Breast epithelium (tissue), 3 donors: ENCODE measurements around the gene HOATZ.

Source experiments
- CTCF ChIP-seq, 3 donors: fragments of 450-650 bp; IDR thresholded peaks; one replicate each; pipeline ENCODE4 v1.5.1; 2016 to 2017; ENCODE audit warnings: antibody characterized with exemption in 3 of 3, mild to moderate bottlenecking in 3 of 3, moderate library complexity in 3 of 3
- POLR2A ChIP-seq: fragments of 450-650 bp; IDR thresholded peaks from one replicate; pipeline ENCODE4 v1.6.1; 2016; ENCODE audit warnings: antibody characterized with exemption, mild to moderate bottlenecking, moderate library complexity

DNA sequence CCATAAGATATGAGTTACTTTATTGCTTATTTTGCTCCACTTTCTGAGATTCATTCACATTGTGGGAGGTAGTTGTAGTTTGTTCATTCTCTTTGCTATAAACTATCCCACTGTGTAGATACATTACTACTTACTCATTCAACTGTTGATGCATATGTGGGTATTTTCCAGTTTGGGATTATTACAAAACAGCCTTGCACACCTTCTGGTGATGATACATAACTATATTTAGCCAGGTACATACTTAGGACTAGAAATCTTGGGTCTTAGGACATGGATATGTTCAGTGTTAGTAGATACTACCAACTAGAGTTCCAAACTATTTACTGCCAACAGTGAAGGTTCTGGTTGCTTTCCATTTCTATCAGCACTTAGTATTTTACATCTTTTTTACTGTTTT, 40.1 kb upstream of the HOATZ start:
- TF ChIP-seq CTCF (IDR thresholded peaks at IDR 0.05), result no peak
- no peak for TF ChIP-seq POLR2A
